Measurements from ENCODE around the gene OR51A2. TPM values are rescaled to one million over a fixed set of nuclear protein-coding genes. Genes with fewer than 3 reads are reported as not detected.

Gene OR51A2
- total and polyA plus RNA-seq, 3 donors from 2014 or later: not detected

GRCh38 chr11:4982678-4983077 is 27.2 kb upstream of the OR51A2 start:
- H3K9me3 ChIP-seq: no peaks in the 10 kb centered on the region
- intact Hi-C loops (cut with DNase I; ENCODE audit: low total_unique reads): no loop called here
- WGBS, 2 donors: 84 to 89% methylated on average over 3 of the region's 3 CpGs
- TF ChIP-seq CTCF (IDR thresholded peaks at IDR 0.05): no peak
- no peak for TF ChIP-seq POLR2A (IDR thresholded peaks at IDR 0.05)
- H3K4me3 ChIP-seq: no peak overlapping the region
- H3K4me1 ChIP-seq: no peaks in the 10 kb centered on the region
- H3K27ac ChIP-seq: no peak overlapping the region
- H3K36me3 ChIP-seq (ENCODE audit: low read depth, missing control alignments): no peaks in the 10 kb centered on the region
- no peaks in the 10 kb centered on the region for H3K27me3 ChIP-seq
- DNase-seq: no peak

GRCh38 chr11:4979036-4979435 is 23.5 kb upstream of the OR51A2 start:
- H3K4me1 ChIP-seq: no peaks in the 10 kb centered on the region
- no peaks in the 10 kb centered on the region for H3K9me3 ChIP-seq
- 67 to 68% methylated on average over 3 of the region's 3 CpGs for WGBS, 2 donors
- H3K36me3 ChIP-seq (ENCODE audit: low read depth, missing control alignments): no peaks in the 10 kb centered on the region
- no peaks in the 10 kb centered on the region for H3K27me3 ChIP-seq
- no peak for TF ChIP-seq CTCF (IDR thresholded peaks at IDR 0.05)
- TF ChIP-seq POLR2A (IDR thresholded peaks at IDR 0.05): no peak
- intact Hi-C loops (cut with DNase I; ENCODE audit: low total_unique reads): no loop called here
- no peak overlapping the region for H3K4me3 ChIP-seq
- no peak for DNase-seq
- no peak overlapping the region for H3K27ac ChIP-seq

- Histone ChIP-seq H3K9me3 (no peaks in the 10 kb centered on the region), H3K27ac (no peak overlapping the region), H3K4me3 (no peak overlapping the region), H3K27me3 (no peaks in the 10 kb centered on the region), H3K4me1 (no peaks in the 10 kb centered on the region), H3K36me3 (ENCODE audit: low read depth, missing control alignments) (no peaks in the 10 kb centered on the region)
- WGBS, 2 donors: 87 to 91% methylated on average over 5 of the region's 5 CpGs
- TF ChIP-seq CTCF (IDR thresholded peaks at IDR 0.05) (no peak), POLR2A (IDR thresholded peaks at IDR 0.05) (no peak)
- no peak for DNase-seq
- intact Hi-C loops (cut with DNase I; ENCODE audit: low total_unique reads): no loop called here
These were observed 19.9 kb upstream of the OR51A2 start for GRCh38 chr11:4975436-4975835.

- WGBS, 2 donors: 48 to 55% methylated on average over 1 of the region's 1 CpG
These were observed 7.3 kb upstream of the OR51A2 start for GRCh38 chr11:4962816-4963215.

More at GRCh38 chr11:4962816-4963215, 7.3 kb upstream of the OR51A2 start:
- H3K9me3 ChIP-seq: no peaks in the 10 kb centered on the region
- TF ChIP-seq CTCF (IDR thresholded peaks at IDR 0.05) (no peak), POLR2A (IDR thresholded peaks at IDR 0.05) (no peak)
- no peaks in the 10 kb centered on the region for H3K4me1 ChIP-seq
- H3K36me3 ChIP-seq (ENCODE audit: low read depth, missing control alignments): no peaks in the 10 kb centered on the region
- H3K27ac ChIP-seq: no peak overlapping the region
- intact Hi-C loops (cut with DNase I; ENCODE audit: low total_unique reads): no loop called here
- no peak for DNase-seq
- no peak overlapping the region for H3K4me3 ChIP-seq
- H3K27me3 ChIP-seq: no peaks in the 10 kb centered on the region
